ENCODE results near the gene P3H1. TPM values are rescaled to one million over a fixed set of nuclear protein-coding genes. Genes with fewer than 3 reads are reported as not detected.

Gene P3H1
- total RNA-seq, 4 donors from 2014 or later: 19.4 to 151 (median 27.9) TPM

GRCh38 chr1:42698081-42698813 is 68.6 kb downstream of the P3H1 start:
- TF ChIP-seq CTCF (IDR thresholded peaks at IDR 0.05): no peak
- no peak for TF ChIP-seq POLR2A (IDR thresholded peaks at IDR 0.05)
- Histone ChIP-seq H3K4me1 (peaks cover 0 to 4% (median 1%) of the 10 kb centered on the region in 4 donors), H3K36me3 (peaks cover 0 to 83% (median 4%) of the 10 kb centered on the region in 3 donors), H3K9me3 (no peaks in the 10 kb centered on the region), H3K27me3 (no peaks in the 10 kb centered on the region), H3K27ac (no peak overlapping the region), H3K4me3 (no peak overlapping the region)
- DNase-seq: no peak

Other genes with a start within 250 kb of the P3H1 start
- 10 to 100 TPM; 15.1 to 41.7 (median 26.1) TPM for gene PPIH, start 108.6 kb downstream of the P3H1 start, total RNA-seq
- gene YBX1, start 84.6 kb downstream of the P3H1 start, total RNA-seq: 100 to 1,000 TPM; 236 to 470 (median 287) TPM
- not detected for gene CLDN19, start 26.8 kb downstream of the P3H1 start, total RNA-seq
- gene C1orf50, start 221 bp upstream of the P3H1 start, total RNA-seq: 10 to 100 TPM in 1 of 4 donors, 1 to 10 TPM in 3; 1.7 to 11.6 (median 4.4) TPM
- gene TMEM269, start 18.0 kb upstream of the P3H1 start, total RNA-seq: not detected
- 10 to 100 TPM; 11.2 to 15.3 (median 13.6) TPM for gene ERMAP, start 50.1 kb upstream of the P3H1 start, total RNA-seq
- 10 to 100 TPM in 3 of 4 donors, not detected in 1; 12.2 to 16.8 (median 16.6) TPM for gene SVBP, start 50.4 kb upstream of the P3H1 start, total RNA-seq
- gene ZNF691, start 79.6 kb upstream of the P3H1 start, total RNA-seq: 10 to 100 TPM in 3 of 4 donors, 1 to 10 TPM in 1; 3.3 to 19.0 (median 10.8) TPM
- 10 to 100 TPM; 15.7 to 35.7 (median 32.3) TPM for gene SLC2A1, start 191.8 kb upstream of the P3H1 start, total RNA-seq